GM23248 (cell line): ENCODE data around the gene OPCML.

Source experiments
- EZH2 ChIP-seq: fragments of 200-600 bp; sonication (generic); IDR thresholded peaks from 2 replicates; pipeline ENCODE4 v1.6.1; 2018; ENCODE audit warnings: antibody characterized with exemption, mild to moderate bottlenecking; ENCODE audit not compliant: insufficient read depth, poor library complexity, severe bottlenecking
- EZH2phosphoT487 ChIP-seq: fragments of 200-600 bp; sonication (generic); IDR thresholded peaks from 2 replicates; pipeline ENCODE4 v1.6.1; 2018; ENCODE audit warnings: antibody characterized with exemption, moderate library complexity, mild to moderate bottlenecking, low read depth; ENCODE audit not compliant: insufficient read depth

DNA sequence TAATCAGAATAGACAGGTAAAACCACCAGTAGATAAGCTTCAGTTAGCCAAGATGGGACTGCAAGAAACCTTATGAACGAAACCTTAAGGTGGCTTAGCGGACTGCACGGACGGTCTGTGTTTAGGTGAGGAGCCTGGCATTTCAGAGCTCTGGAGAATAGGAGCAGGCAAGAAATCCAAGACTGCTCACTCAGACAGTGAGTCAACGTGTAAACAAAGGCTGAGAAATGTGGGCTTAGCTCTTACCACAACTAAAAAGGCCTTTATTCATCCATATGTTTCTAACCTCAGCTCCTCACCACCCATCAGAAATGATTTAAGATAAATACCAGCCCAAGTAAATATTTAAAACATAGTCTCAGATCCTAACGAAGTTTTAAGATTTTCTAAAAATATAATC, 657.7 kb downstream of the OPCML start:
- TF ChIP-seq EZH2phosphoT487 (0 out of 2 replicates have a peak, but pooled peaks have one; percentile 80), EZH2 (no peak)
